Skin epidermis (tissue), 12 donors: ENCODE data around the gene NKX1-1.
A peak's percentile ranks its signal among the peaks of the same experiment; 100 is the strongest.
"Not testable (repeated sequence)": the region's sequence is repeated elsewhere in the genome, so short reads cannot be mapped to it uniquely, and the experiment has no call there.

ENCODE experiments used
- H3K27ac ChIP-seq, 21 experiments: fragments of 200-600 bp; sonication (generic) in 11 of 21; one replicate each; pipeline ENCODE4 v1.5.0; 2020; ENCODE audit warnings: mild to moderate bottlenecking in 3 of 21, inconsistent platforms in 2 of 21, moderate library complexity in 2 of 21
- H3K4me3 ChIP-seq, 7 experiments: fragments of 200-600 bp; sonication (generic) in 2 of 7; one replicate each; pipeline ENCODE4 v1.5.0; 2020; ENCODE audit warnings: inconsistent platforms in 2 of 7, mild to moderate bottlenecking in 2 of 7, moderate library complexity in 1 of 7

The NKX1-1 gene

GRCh38 chr4:1405636-1406393 lies 427 bp downstream of the NKX1-1 start:
- Histone ChIP-seq H3K27ac (no peak overlapping the region), H3K4me3 (no peak overlapping the region)

DNA sequence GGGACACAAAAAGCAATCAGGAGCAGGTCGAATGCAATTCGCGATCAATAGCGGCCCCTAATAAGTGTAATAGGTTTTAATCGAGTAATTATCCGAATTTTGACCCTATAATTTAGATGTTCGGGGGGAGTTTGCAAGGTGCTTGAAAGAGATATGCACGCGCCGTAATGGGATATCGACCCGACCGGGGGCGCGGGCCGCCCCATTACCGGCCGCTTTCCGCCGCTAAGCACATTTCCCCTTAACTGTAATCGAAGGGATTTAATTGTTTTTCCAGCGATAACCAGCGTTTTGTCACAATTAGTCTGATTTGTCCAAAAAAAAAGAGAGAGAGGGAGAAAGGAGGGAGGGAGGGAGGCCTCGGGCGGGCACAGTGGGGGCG lies 997 bp downstream of the NKX1-1 start:
- H3K4me3 ChIP-seq, result no peak overlapping the region
- no peak overlapping the region for H3K27ac ChIP-seq

GRCh38 chr4:1404573-1405253 lies 1.5 kb downstream of the NKX1-1 start:
- Histone ChIP-seq H3K4me3 (no peak overlapping the region), H3K27ac (no peak overlapping the region)

- Histone ChIP-seq H3K4me3 (peak overlapping the region in 1 of 7 experiments; percentile 17), H3K27ac (no peak overlapping the region)
Observed at GRCh38 chr4:1403591-1404572, 2.4 kb downstream of the NKX1-1 start.

DNA sequence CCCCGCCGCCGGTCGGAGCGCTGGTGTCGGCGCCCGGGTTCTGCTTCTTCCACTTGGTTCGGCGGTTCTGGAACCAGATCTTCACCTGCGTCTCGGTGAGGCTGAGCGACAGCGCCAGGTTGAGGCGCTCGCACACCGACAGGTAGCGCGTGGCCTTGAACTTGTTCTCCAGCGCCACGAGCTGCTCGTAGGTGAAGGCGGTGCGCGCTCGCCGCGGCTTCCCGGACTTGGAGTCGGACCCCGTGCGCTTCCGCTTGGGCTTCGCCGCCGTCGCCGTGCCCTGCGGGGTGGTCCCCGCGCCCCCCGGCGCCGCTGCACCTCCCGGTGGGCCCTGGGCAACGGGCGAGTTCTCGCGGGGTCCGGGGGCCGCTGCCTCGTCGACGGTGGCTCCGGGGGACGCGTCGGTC lies 3.1 kb downstream of the NKX1-1 start:
- Histone ChIP-seq H3K27ac (no peak overlapping the region), H3K4me3 (peak overlapping the region in 1 of 7 experiments; percentile 17)

DNA sequence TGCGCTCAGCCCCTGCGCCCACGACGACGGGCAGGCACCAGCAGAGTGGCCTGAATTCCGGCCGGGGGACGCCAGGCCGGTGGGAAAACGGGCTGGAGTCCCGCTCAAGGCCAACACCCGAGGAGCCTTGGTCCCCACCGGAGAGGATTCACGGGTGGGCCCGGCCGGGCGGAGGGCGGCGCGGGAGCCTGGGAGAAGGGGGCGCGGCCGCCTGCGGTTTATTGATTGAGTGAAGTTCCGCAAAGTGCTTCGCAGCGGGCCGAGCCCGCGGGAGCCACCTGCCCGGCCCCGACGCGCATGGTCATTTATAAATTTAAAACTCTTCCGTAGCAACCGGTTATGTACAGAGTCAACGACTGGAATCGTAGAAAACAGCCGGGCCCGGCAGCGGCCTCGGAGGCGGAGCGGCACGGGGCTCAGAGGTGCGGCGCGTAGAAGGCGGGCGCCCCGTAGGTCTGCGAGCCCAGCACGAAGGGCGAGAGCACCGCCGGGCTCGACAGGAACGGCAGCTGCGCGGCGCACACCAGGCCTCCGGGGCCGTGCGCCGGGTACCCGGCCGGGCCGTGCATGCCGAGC lies 3.6 kb downstream of the NKX1-1 start:
- H3K4me3 ChIP-seq, result no peak overlapping the region
- no peak overlapping the region for H3K27ac ChIP-seq

GRCh38 chr4:1402021-1402515 lies 4.2 kb downstream of the NKX1-1 start:
- Histone ChIP-seq H3K4me3 (no peak overlapping the region), H3K27ac (no peak overlapping the region)

DNA sequence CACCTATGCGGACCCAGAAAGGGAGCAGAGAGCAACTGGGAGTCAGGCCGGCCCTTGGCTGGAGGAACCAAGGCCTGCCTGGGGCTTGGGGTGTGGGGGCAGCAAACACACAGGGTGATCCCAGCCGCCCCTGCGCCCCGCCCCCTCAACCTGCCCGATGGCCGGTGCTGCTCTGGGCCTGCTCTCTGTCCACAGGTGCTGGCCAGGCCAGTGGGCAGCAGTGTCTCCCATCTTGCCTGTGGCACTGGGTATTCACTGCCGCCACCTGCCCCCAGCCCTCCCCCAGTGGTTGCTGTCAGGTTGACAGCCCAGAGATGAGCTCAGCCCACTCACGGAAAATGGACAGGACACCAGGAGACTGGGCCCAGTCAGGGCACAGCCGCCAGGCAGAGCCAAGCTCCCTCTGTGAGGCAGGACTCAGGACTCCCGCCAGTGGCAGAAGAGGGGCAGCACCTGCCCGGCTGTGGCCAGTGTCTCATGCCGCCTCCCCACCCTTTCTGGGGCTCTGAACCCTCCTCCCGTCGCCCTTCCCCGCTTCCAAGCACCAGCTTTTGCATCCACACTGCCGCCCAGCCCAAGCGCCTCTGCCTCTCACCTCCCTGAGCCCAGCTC lies 4.7 kb downstream of the NKX1-1 start:
- no peak overlapping the region for H3K27ac ChIP-seq
- no peak overlapping the region for H3K4me3 ChIP-seq

- no peak overlapping the region for H3K4me3 ChIP-seq
- H3K27ac ChIP-seq, result no peak overlapping the region
Observed at GRCh38 chr4:1400831-1401408, 5.3 kb downstream of the NKX1-1 start.

DNA sequence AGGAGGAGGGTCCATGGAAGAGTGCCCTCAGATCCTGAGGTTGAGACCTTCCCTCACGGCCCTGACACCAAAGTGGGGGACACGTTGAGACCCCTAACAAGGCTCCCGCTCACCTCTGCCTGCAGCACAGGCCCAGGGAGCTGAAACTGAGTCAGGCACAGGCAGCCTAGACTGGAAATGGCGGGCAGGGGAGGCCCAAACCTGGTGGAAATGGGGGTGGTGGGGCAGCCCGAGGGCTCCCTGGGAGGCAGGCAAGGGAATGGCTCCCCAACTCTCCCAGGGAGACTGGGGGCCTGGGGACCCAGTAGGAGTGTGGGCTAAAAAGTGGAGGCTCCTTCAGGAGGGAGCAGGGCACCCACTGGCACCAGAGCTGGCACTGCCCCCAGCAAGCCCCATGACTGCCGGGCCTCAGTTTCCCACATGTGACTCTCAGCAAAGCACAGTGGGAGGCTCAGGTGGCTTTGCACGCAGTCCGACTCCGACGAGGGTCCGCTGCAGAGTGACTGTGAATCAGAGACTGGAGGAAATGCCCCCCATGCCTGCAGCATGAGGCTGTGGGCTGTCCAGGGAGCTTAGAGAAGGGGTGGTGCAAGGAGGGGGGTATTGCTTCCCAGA lies 5.9 kb downstream of the NKX1-1 start:
- Histone ChIP-seq H3K4me3 (no peak overlapping the region), H3K27ac (no peak overlapping the region)

GRCh38 chr4:1399508-1400190 lies 6.6 kb downstream of the NKX1-1 start:
- Histone ChIP-seq H3K27ac (no peak overlapping the region), H3K4me3 (no peak overlapping the region)

- Histone ChIP-seq H3K27ac (no peak overlapping the region), H3K4me3 (no peak overlapping the region)
Observed at GRCh38 chr4:1398681-1399507, 7.3 kb downstream of the NKX1-1 start.

DNA sequence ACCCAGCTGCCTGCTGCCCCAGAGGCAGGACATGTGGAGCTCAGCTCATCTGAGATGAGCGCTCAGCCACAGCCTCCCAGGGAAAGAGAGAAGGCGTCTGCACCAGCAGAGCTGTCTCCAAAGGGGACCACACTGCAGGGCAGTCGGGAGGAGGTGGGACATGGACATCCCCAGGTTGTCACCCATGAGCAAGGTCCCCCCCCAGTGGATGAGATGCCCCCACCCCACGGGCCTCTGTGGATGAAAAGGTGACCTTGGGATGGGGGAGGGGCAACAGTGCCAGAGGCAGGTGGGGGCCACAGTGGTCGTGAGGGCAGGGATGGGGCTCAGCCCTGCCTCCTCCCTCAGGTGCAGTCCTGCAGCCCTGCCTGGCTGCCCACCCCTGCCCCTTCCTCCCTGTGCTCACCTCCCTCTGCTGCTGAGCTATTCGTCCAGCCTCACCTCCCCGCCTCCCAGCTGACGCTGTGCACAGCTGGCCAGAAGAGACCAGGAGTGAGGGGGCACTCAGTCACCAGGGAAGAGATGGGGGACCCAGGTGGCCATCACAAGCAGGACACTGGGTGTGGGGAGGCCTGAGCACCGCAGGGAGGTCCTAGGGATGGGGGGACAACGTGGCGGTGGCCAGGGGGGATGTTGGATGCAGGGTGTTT lies 9.3 kb downstream of the NKX1-1 start:
- no peak overlapping the region for H3K27ac ChIP-seq

GRCh38 chr4:1395941-1396805 lies 10.1 kb downstream of the NKX1-1 start:
- Histone ChIP-seq H3K4me3 (no peak overlapping the region), H3K27ac (no peak overlapping the region)

More for the DNA sequence above, 9.3 kb downstream of the NKX1-1 start:
- H3K4me3 ChIP-seq, result no peak overlapping the region

GRCh38 chr4:1395389-1395820 lies 10.8 kb downstream of the NKX1-1 start:
- H3K27ac ChIP-seq, H3K4me3 ChIP-seq: not testable (repeated sequence)
